ENCODE results near the gene RMI2.

DNA sequence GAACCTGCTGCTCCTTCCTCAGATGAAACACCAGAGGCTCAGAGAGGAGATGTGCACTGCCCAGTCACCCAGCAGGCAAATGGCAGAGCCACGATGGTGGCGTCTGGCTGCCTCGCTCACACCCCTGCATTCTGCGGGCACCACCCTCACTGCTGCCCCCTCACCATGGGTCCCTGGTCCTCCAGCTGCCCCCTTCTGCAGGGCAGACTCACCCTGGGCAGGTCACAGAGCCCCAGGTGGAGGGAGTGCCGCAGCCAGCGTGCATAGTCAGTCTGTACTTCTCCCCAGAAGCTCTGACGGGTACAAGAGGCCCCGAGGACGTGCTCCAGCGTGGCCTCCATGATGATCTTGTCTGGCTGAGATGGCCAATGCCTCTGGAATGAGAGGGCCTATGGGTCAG, 52.9 kb downstream of the RMI2 start:
- TF ChIP-seq, protein P1, sequence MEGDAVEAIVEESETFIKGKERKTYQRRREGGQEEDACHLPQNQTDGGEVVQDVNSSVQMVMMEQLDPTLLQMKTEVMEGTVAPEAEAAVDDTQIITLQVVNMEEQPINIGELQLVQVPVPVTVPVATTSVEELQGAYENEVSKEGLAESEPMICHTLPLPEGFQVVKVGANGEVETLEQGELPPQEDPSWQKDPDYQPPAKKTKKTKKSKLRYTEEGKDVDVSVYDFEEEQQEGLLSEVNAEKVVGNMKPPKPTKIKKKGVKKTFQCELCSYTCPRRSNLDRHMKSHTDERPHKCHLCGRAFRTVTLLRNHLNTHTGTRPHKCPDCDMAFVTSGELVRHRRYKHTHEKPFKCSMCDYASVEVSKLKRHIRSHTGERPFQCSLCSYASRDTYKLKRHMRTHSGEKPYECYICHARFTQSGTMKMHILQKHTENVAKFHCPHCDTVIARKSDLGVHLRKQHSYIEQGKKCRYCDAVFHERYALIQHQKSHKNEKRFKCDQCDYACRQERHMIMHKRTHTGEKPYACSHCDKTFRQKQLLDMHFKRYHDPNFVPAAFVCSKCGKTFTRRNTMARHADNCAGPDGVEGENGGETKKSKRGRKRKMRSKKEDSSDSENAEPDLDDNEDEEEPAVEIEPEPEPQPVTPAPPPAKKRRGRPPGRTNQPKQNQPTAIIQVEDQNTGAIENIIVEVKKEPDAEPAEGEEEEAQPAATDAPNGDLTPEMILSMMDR (IDR thresholded peaks at IDR 0.05) = no peak
- TF ChIP-seq POLR2AphosphoS5 (IDR thresholded peaks at IDR 0.05; ENCODE audit: low read depth, low read length) = no peak
